Panc1 (cell line): ENCODE results near the gene DOCK8. TPM values are rescaled to one million over a fixed set of nuclear protein-coding genes. Genes with fewer than 3 reads are reported as not detected.
"Not testable (repeated sequence)": the region's sequence is repeated elsewhere in the genome, so short reads cannot be mapped to it uniquely, and the experiment has no call there.

Source experiments
- ATAC-seq: fragments of 200-7000 bp; cut with Tn5 transposase; 2 replicates; pipeline ENCODE4 v1.9.1; 2020; ENCODE audit warnings: mild to moderate bottlenecking, moderate library complexity
- BruUV-seq: library from RNA; stranded (reverse); fragments of 400-500 nt; replicated peaks from 2 replicates; lab custom pipeline; 2021; lab: Mats Ljungman, UMichigan
- CTCF ChIA-PET: fragments of 300-600 bp; sonication (Branson Sonifier 250); formaldehyde crosslinking; loops from one replicate; lab custom pipeline; 2022; ENCODE audit warnings: antibody characterized with exemption; lab: Charles Lee
- POLR2A ChIA-PET: fragments of 300-600 bp; sonication (Branson Sonifier 250); formaldehyde crosslinking; loops from one replicate; lab custom pipeline; 2022; ENCODE audit warnings: antibody characterized with exemption; lab: Charles Lee
- DNase-seq: peaks from one replicate; pipeline ENCODE4 v3.0.0-alpha.2; 2010; ENCODE audit warnings: low read depth, low spot score
- H3K27ac ChIP-seq: 2 replicates; pipeline ENCODE4 v1.5.1; 2011; ENCODE audit warnings: mild to moderate bottlenecking, low read length, inconsistent platforms
- H3K27me3 ChIP-seq: fragments of 200-500 bp; sonication (Bioruptor generic); 2 replicates; pipeline ENCODE4 v1.6.0; 2014; ENCODE audit warnings: low read length, inconsistent platforms; ENCODE audit not compliant: control insufficient read depth, insufficient read depth
- H3K36me3 ChIP-seq: fragments of 200-500 bp; sonication (Bioruptor generic); 2 replicates; pipeline ENCODE4 v1.5.1; 2014; ENCODE audit warnings: inconsistent platforms, mild to moderate bottlenecking, low read length, moderate library complexity; ENCODE audit not compliant: control insufficient read depth, insufficient read depth
- H3K4me1 ChIP-seq: 2 replicates; pipeline ENCODE4 v1.5.1; 2011; ENCODE audit warnings: inconsistent platforms, mild to moderate bottlenecking, low read length, moderate library complexity; ENCODE audit not compliant: control insufficient read depth, insufficient read depth
- H3K4me3 ChIP-seq, 2 experiments: 2 replicates each; pipeline ENCODE4 v1.5.1; 2011 to 2012; ENCODE audit warnings: low read depth in 2 of 2, low read length in 2 of 2, mild to moderate bottlenecking in 2 of 2, inconsistent platforms in 1 of 2, moderate library complexity in 1 of 2
- H3K9me3 ChIP-seq: fragments of 200-500 bp; sonication (Bioruptor generic); 2 replicates; pipeline ENCODE4 v1.5.1; 2014; ENCODE audit warnings: low read depth, mild to moderate bottlenecking, inconsistent platforms, low read length, moderate library complexity; ENCODE audit not compliant: control insufficient read depth, insufficient read depth
- CTCF ChIP-seq: fragments of 450-650 bp; IDR thresholded peaks from 2 replicates; pipeline ENCODE4 v1.5.1; 2017; ENCODE audit warnings: mild to moderate bottlenecking
- POLR2AphosphoS5 ChIP-seq: IDR thresholded peaks from 2 replicates; pipeline ENCODE4 v1.6.1; 2012; ENCODE audit warnings: mild to moderate bottlenecking, low read depth, low read length, moderate library complexity
- REST ChIP-seq, 2 experiments: IDR thresholded peaks; 2 replicates each; pipeline ENCODE4 v1.6.1; 2011 to 2012; ENCODE audit warnings: low read depth in 2 of 2, control low read depth in 1 of 2, low read length in 1 of 2, mild to moderate bottlenecking in 1 of 2, moderate library complexity in 1 of 2; ENCODE audit not compliant: insufficient read depth in 1 of 2
- SIN3A ChIP-seq: IDR thresholded peaks from 2 replicates; pipeline ENCODE4 v1.6.1; 2012; ENCODE audit warnings: low read depth, mild to moderate bottlenecking, low read length, moderate library complexity, borderline replicate concordance; ENCODE audit not compliant: insufficient read depth
- TCF7L2 ChIP-seq: IDR thresholded peaks from 2 replicates; pipeline ENCODE4 v1.6.1; 2011; ENCODE audit warnings: mild to moderate bottlenecking, low read depth, low read length, inconsistent platforms
- in situ Hi-C: cut with HindIII; loops from 2 replicates; pipeline ENCODE4 v1.10.0; 2016; ENCODE audit warnings: low sequenced_read_pairs, low pct_unique_long_range_greater_than_20kb
- intact Hi-C: fragments of 100-400 bp; cut with micrococcal nuclease; formaldehyde crosslinking; loops from one replicate; pipeline ENCODE4 v1.10.0; 2022; ENCODE audit not compliant: unreplicated experiment
- total RNA-seq: library from RNA; stranded (reverse); gene quantifications from one replicate; pipeline ENCODE4 v1.2.1, GENCODE V29; 2021; ENCODE audit not compliant: unreplicated experiment

Gene DOCK8
- total RNA-seq, 1 experiment from 2014 or later: 1.4 TPM

DNA sequence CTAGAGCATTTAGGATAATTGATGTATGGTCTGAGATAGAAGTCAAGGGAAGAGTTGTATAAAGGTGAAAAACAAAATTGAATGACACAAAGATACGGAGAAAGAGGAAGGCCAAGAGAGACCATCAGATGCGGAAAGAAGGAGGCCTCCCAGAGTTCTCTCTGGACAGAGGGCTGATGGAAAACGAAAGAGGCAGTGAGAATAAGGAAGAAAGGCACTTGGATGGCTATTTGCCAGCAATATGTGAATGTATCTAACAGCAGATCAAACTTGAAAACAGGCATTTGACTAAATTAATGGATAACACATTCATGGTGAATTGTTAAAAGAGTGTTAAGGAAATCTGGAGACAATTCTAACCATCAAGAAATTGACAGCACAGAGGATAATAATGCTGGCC, 2.4 kb upstream of the DOCK8 start:
- H3K27ac ChIP-seq: no peak overlapping the region
- POLR2A ChIA-PET: no interaction called here
- no TSS peak for BruUV-seq
- in situ Hi-C loops (no loop called here), intact Hi-C loops (no loop called here)
- H3K36me3 ChIP-seq: no peaks in the 10 kb centered on the region
- peaks cover 2% of the 10 kb centered on the region; the same call in 1 of the 2 replicates for H3K27me3 ChIP-seq
- CTCF ChIA-PET: no interaction called here
- ATAC-seq (no peak), DNase-seq (no peak)
- no peak for TF ChIP-seq POLR2AphosphoS5
- H3K4me3 ChIP-seq: no peak overlapping the region
- H3K9me3 ChIP-seq: no peaks in the 10 kb centered on the region
- H3K4me1 ChIP-seq: no peaks in the 10 kb centered on the region

- BruUV-seq, POLR2A ChIA-PET, H3K27ac ChIP-seq, DNase-seq, H3K36me3 ChIP-seq, H3K4me3 ChIP-seq, H3K27me3 ChIP-seq, H3K9me3 ChIP-seq, ATAC-seq, CTCF ChIA-PET, H3K4me1 ChIP-seq, intact Hi-C loops, in situ Hi-C loops: not testable (repeated sequence)
Measured at GRCh38 chr9:213901-214300, 764 bp upstream of the DOCK8 start.

- peaks cover 2% of the 10 kb centered on the region; the same call in 1 of the 2 replicates for H3K27me3 ChIP-seq
- CTCF ChIA-PET: no interaction called here
- POLR2A ChIA-PET: no interaction called here
- no peak overlapping the region for H3K27ac ChIP-seq
- DNase-seq: no peak
- in situ Hi-C loops (no loop called here), intact Hi-C loops (no loop called here)
- no peaks in the 10 kb centered on the region for H3K4me1 ChIP-seq
- TF ChIP-seq TCF7L2 (no peak), SIN3A (no peak), POLR2AphosphoS5 (no peak)
- no TSS peak for BruUV-seq
- H3K36me3 ChIP-seq: no peaks in the 10 kb centered on the region
- no peak for ATAC-seq
- peak overlapping the region; percentile 32 to 33; a peak in 3 of 4 replicates for H3K4me3 ChIP-seq
- H3K9me3 ChIP-seq: no peaks in the 10 kb centered on the region
Measured at GRCh38 chr9:214351-214647, 366 bp upstream of the DOCK8 start.

DNA sequence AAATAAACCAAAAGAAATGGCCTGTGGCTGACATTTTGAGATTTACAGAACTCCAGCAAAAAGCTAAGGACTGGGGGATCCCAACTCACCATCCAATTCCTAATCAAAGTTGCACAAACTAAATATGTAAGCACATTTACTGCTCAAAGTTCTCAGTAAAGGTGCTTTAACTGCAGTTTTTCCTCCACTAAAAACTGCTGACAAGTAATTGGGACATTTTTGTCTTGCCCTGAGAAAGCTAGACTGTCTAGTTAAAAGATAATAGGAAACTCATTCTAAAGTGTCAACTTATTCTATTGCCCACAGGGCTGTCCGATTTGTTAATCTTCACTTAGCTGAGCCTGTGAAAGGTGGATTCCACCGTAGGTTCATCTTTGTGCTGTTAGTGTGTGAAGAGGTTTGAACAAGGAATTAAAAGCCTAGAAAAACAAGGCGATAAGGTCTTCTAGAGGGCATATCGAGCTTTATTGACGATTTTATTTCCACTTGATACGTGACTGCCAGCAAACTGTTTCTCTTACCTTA, 1.0 kb downstream of the DOCK8 start:
- DNase-seq: no peak
- intact Hi-C loops (no loop called here), in situ Hi-C loops (no loop called here)
- BruUV-seq: no TSS peak
- H3K4me3 ChIP-seq: no peak overlapping the region
- no peak overlapping the region for H3K27ac ChIP-seq
- no peak for ATAC-seq
- ChIA-PET POLR2A (no interaction called here), CTCF (no interaction called here)
- H3K36me3 ChIP-seq: no peaks in the 10 kb centered on the region
- no peaks in the 10 kb centered on the region for H3K9me3 ChIP-seq
- H3K4me1 ChIP-seq: no peaks in the 10 kb centered on the region
- TF ChIP-seq POLR2AphosphoS5: no peak
- no peak for TF ChIP-seq TCF7L2
- TF ChIP-seq SIN3A: no peak
- TF ChIP-seq CTCF: no peak
- no peak for TF ChIP-seq REST (IDR thresholded peaks at IDR 0.05; ENCODE audit: insufficient read depth in 1 of 2, low read depth in 2 of 2, low read length in 1 of 2)
- H3K27me3 ChIP-seq: peaks cover 2% of the 10 kb centered on the region; the same call in 1 of the 2 replicates
